Measurements from ENCODE around the gene TRIO.

Gene TRIO

DNA sequence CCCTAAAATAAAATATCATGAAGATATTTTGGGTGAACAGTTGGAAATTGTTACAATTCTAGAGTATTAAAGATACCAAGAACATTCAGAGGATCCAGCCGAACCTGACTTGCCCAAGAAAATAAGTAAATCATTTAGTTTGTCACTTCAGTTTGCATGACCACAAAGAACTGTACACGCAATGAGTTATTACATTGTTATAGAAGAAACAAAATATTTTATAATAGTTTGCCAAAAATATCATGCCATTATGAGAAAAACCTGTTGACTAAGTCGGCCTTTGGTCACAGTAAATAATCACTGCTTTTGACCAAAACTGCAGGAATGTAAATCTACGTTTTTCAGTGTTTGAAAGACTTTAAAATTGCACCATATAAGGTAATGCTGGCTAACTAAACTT lies 27.9 kb downstream of the TRIO start:
- no peak for DNase-seq

DNA sequence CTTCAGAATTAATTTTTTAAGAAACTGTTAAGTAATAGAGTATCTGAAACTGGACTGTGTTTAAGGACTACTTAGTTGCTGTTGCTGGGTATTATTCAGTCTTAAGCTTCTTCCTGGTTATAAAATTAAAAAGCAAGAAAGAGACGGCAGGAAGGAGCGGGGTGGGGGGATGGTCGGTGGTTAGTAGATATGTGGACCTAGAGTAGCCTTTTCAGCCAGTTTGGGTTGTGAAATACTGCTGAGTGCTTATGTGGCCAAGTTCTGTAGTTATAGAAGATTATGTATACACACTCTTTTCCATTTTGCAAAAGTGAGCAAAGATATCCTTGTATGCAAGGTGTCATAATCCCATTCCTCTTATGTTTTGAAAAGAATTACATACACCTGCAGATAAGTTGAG lies 28.5 kb downstream of the TRIO start:
- DNase-seq, result no peak

DNA sequence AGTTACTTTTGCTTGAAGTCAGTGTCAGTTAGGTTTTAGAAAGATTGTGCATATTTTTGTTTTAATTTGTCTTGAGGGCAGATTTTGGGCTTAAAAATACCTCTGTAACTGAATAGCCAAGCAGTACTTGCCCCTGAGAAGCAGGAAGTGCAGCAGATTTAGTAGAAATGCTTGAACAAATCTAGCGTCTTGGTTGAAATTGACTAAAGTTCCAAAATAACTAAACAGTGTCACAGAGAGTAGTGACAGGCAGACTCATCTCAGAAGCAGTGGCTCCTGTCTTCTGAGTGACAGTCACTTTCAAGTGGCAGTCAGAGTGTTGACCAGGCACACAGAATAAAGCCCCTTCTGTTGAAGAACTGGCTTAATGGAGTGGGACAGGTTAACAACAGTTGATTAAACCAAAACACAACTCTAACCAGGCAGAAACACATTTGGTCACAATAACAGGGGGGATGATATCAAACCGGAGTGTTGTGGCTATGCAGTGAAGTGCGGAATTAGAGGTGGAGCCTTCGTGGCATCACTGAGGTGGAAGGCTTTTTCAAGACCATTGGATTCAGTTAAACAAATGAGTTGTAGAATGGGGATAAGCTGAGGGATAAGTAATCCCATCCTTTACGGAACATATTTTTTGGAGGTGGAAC lies 29.1 kb downstream of the TRIO start:
- DNase-seq, result no peak

DNA sequence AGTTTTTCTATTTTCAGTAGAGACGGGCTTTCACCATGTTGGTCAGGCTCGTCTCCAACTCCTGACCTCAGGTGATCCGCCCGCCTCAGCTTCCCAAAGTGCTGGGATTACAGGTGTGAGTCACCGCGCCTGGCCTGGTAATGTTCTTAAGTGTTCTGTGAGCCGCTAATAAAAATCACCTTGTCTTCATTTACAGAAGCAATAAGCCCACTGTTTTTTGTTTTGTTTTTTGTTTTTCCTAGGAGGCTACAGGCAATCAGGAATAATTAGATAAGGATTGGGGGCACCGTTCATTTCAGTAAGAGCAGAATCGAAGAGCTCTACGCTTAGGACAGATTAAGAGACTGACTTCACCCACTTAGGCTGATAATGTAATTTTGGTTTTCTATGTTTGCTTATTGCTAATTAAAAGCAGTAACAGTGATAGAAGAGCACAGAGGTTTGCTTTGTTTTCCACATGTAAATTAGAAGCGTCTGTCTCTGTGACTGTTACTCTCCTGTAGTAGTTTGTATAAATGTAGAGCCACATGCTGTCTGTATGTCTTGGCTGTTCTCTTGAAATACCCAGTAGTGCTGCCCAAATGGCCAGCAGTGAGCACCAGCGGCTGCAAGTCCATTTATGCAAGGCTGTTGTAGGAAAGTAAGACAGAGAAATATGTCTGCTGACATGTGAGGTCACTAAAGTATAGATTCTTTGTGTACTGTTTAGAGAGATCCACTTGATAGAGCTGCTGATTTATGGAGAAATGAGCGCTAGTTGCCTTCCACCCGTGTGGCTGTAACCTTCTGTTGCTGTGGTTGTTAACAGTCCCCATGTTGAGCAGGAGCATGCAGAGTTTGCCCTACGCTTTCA lies 30.5 kb downstream of the TRIO start:
- no peak for DNase-seq

DNA sequence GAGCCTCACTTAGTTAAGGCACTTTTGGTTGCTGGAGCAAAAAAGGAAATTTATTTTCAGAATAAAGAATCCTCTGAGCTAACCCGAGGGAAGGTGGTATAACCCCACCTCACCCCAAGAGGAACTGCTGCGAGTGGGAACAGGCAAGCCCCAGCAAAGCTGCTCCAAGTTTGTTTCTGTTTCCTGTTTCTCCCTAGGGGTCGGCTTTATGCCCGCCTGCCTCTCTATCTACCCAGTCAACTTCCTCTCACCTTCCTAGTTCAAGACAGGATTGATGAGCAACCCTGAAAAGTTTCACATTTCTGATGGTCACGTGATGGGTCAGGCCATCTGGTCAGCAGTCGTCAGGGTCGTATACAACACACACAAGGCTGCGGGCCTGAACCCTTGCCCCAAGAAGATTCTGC lies 31.1 kb downstream of the TRIO start:
- DNase-seq, result no peak

DNA sequence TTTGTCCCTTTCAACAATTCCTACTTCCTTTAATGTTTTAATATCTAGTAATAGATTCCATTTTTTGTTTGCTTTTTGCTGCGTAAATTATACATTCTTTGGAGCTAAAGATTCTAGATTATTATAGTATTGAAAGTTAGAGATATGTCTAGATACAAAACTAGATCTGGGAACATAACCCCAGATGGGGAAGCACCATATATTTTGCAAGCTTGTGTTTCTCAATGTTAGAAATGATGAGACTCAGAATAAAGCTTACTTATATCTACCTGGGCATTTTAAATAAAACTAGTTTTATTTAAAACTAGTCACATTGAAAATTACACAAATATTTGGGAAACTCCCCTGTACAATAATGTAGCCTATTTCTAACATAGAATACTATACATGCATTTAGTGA lies 32.2 kb downstream of the TRIO start:
- DNase-seq, result no peak

DNA sequence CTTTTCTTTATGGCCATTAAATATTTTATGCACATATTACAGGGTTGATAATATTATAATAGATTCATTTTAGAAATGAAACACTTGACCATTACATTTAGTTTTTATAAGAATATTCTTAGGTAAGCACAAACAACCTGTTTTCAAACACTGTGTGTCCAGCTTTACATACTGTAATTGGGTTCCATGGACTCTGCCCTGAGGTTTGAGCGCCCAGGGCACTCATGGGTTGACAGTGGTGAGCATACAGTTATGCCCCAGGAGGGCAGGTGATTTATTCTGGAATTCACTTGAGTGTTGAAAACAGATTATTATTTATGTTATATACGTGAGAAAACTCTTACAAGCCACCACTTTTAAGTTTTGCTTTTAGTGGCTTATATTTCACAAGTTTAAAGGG lies 33.7 kb downstream of the TRIO start:
- DNase-seq, result no peak

DNA sequence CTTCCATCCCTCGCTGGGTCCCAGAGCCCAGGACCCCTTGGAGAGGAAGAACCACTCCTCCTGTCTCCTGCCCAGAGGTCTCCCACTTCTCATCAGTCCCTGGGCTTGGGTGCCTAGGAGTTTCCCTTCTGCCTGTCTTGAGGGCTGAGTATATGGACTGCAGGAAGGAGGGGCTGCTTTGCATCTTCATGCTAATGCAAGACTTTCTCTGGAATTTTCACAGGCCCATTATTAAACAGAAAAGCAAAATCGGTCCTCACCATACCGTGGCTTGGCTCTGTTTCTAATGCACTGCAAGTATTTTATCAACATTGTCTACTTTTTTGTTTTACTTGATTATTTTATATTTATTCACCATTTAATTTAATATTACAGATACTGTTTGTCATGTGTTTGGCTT lies 34.5 kb downstream of the TRIO start:
- DNase-seq, result no peak

DNA sequence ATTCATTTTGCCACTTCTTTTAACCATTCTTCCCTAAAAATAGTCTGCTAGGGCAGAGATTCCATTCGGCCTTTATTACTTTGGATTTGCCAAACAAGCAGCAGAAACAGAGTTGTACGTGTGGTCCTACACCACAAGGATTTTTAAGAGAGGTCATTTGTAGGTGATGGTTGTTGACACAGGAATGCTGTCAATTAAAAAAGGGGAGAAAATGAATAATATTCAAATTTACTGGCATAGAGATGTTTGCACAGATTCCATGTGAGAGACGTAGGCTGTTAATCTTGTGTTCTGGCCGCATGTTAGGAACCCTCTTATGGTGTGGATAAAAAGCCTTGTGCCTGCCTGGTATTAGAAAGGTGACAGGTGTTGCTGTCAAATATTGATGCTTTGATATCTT lies 34.9 kb downstream of the TRIO start:
- DNase-seq, result no peak

DNA sequence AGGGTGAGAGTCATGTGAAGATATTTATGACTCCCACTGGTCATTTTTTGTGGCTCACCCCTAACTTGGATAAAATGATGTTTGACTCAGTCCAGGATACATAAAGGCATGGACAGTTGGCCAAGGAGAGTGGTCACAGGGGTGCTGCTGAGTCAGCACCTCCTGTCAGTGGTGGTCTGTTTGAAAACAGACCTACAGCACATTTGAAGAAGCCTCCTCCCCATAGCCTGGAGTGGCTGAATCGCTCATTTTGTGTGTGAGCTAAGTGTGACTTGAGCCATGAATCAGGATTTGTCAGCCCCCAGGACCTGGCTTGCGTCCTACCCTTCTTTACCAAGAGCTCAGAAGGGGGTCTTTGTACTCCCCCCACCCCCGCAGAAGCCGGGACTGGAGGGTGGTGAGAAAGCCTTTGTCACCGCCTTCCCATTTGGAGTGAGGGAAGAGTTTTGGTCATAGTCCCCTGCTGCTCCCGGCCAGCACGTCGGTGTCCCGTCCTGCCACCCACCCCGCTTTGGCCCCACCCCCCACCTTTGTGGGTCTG lies 35.6 kb downstream of the TRIO start:
- no peak for DNase-seq

DNA sequence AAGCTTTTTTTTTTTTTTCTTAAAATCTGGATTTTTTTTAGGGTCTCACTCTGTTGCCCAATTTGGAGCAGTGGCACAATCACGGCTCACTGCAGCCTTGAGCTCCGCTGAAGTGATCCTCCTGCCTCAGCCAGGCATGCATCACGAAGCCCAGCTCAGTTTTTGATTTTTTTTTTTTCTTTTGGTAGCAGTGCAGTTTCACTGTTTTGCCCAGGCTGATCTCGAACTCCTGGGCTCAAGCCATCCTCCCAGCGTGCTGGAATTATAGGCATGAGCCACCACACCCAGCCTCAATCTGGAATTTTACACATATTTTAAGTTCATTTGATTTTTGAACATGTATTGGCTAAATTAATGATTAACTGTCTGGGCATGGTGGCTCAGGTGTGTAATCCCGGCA lies 36.3 kb downstream of the TRIO start:
- DNase-seq, result no peak

DNA sequence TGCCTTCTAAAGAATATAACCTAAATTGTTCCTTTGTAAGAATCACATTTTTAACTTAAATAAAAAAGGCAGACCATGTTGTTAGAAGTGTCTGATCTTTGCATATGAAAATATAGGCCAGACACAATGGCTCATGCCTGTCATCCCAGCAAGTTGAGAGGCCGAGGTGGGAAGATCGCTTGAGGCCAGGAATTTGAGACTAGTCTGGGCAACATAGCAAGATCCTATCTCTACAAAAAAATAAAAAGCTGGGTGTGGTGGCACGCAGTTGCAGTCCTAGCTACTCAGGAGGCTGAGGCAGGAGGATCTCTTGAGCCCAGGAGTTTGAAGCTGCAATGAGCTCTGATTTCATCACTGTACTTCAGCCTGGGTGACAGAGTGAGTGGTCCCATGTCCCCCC lies 37.3 kb downstream of the TRIO start:
- DNase-seq, result no peak

DNA sequence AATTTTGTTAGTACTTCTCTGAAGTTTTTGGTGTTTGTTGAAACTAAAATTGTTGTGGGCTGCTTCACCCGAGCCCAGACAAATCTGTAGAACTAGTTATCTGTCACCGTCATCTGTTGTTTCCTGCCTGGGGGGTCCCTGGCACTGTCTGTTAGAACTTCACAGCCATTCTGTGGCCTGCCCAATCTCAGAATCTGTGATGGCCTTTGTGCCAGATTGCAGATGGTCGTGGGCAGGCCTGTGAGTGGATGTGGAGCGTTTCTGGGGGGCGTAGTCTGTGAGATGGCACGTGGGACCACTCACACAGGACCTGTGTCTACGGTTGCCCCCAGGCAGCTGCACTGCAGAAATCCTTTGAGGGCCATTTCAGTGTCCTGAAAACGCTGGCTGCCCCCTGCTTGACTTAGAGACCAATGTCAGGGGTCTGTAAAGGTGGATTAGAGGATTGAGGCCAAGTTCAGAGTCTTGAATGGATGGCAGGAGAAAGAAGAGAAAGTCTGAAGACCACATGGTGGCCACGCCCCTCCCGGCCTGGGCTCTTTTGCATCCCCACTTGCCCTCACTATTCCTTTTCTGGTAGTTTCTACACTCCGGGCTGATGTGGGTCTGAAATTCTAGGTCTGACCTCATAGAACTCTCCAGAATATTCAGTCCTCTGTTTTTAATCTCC lies 38.3 kb downstream of the TRIO start:
- DNase-seq, result no peak

DNA sequence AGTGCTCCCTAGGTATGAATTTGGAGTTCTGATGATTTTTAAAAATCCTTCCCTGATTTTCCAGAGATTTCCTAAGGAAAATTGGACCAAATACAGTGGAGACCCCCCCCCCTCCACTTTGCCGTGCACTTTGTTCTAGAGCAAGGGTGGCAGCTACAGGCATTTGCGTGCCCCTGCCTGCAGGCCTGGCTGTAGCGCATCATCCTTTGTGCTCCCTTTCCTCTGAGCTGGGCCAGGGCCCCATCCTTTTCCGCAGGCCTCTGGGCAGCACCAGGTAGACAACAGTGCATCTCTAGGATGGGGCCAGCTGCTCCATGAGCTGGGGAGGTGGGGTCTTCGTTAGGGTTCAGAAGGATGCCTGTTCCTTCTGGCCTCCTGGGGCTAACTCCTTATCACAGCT lies 39.6 kb downstream of the TRIO start:
- no peak for DNase-seq

DNA sequence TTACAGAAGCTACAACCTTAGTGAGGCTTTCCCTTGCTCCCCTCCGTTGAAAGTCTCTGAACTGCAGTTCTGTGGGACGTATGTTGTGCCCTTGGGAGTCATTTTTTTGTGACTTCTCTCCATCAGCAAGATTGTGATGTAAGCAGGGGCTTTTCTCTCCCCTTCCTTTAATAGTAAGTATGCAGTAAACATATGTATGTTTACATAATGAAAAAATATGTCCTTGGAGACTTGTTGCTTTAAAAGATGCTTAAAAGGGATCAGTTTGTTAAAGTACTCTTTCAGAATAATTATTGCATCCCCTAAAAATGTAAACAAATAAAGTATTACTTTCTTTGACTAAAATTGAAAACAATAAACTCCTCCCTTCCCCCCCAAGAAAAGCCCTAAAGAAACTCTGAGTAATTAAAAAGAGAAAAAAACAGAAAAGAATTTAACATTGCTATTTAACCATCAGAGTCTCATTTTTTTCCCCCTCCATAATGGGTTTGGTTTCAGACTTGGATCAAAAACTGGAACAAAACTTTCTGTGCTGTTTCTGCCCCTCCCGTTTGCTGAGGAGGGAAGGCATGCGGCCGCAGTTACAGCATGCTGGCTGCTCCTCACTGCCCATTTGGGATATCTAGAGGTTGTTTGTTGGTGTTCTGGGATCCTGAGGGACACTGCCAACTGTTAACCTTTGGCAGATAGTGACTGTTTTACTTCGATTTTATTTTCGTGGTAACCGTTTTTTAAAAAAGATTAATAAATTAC lies 40.2 kb downstream of the TRIO start:
- no peak for DNase-seq

DNA sequence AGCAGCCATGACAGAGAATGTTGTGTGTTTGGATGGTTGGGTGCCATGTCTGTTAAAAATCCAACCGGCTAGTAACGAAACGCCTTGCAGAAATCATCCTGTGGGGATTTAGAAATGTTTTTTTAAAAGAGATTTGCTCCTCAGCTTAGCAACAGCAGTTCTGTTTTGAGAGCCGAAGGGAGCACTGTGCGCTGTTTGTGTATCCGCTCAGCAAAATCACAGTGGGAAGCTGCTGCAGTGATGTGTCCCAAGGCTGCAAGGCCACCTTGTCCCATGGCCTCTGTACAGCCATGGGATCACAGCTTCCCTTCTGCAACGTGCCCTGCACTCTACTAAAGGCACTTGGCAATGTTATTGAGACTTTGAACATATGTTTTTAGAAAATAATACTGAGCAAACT lies 40.9 kb downstream of the TRIO start:
- no peak for DNase-seq

DNA sequence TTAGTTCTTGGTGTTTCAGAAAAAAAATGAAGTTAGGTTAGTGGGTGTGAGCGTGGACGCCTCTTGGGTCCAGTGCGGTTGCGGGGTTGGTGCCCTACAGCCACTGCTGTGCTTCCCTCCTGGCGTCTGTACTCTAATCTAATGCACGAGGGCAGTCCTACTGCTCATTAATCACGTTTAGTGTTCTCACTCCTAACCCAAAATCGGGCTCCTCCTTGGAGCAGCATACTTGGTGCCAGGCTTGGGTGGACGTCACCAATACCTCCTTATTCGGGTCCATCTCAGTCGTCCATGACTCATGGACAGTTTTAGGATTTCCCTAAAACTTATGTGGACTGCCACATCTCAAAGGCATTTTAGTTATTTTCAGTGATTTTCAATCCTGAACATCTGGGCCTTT lies 41.6 kb downstream of the TRIO start:
- no peak for DNase-seq

DNA sequence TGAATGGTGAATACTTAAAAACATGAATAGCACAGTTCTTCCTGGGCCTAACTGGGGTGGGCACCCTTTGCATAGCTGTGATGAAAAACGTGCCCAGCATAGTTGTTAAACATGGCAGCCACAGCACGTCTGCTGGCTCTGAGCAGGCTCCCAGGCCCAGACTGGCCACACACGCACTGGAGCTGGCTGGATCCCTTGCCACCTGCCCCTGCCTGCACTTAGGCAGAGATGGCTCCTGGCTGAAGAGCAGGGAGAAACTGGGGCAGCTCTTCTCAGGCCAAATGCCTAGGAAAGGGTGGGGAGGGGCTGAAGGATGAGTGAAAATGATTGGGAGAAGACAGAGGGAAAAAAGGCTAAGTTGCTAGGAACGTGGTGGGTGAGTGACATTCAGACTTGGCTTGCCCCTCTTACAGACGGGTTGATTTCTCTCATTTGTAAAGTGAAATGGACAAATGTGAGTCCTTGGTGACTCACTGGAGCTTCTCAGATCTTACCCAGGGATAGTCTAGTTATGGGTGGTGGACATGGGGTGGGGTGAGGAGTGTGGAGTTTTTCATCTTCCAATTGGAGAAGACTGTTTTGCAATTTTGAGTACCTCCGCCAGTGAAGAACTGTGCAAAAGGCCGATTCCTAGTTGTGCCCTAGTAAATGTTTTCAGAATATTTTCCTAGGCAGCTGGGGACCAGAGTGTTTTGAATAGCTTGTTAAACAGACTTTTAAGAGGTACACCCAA lies 42.4 kb downstream of the TRIO start:
- no peak for DNase-seq

DNA sequence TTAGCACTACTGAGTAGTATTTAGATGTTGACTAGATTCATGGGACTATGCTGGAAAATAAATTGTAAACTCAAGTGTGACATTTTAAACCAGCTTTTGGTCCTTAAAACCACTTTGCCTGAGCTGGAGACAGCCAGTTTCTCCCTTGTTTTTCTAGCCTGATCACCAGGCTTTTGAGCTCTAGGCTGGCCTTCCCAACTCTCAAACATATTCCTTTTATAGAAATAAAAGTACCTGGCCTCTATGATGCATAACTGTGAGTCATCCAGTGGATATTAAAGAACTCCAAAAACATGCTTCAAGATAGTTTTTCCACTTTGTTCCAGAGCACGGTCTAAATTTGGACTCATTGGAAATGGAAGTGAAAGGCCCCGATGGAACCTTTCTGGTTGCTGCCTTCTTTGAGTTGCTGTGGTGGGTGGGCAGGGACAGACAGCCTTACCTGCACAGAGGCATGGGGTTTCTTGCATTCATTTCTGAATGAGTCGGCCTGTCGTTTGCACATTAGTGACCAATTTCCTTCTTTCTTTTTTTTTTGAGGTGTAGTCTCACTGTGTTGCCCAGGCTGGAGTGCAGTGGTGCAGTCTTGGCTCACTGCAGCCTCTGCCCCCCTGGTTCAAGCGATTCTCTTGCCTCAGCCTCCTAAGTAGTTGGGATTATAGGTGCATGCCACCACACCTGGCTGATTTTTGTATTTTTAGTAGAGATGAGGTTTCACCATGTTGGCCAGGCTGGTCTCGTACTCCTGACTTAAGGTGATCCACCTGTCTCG lies 43.1 kb downstream of the TRIO start:
- no peak for DNase-seq

DNA sequence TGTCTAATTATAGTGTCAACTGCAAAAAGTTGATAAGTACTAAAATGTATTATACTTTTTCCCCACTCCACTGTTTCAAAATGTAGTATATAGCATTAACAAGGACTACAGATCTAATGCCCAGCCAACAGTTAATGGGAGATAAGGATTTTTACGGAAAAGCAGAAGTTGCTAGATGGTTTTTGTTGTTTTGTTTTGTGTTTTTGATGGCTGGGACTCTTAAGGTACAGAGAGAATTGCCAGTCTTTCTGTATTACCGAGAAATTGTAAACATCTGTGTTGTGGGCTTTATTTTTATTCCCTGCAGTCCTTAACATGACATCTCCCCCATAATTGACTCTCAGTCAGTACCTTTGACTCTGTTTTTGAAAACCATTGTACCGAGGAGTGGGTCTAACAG lies 44.0 kb downstream of the TRIO start:
- no peak for DNase-seq

DNA sequence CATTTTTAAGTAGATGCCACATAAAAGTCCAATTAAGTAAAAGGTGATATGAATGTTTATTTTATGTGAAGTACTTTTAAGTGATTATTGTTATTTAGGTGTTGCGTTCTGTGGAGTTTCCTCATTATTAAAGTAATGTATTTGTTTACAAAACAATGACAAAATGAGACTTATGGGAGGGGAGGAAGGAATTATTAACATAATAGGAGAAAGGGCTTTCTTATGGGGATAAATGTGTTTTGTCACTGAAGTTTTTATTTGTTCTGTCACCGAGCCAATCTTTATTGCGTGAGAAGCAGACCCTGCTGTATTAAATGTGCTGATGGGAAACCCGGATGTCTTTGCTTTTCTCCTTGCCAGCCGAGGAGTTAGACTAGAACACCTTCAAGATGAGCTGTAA lies 44.5 kb downstream of the TRIO start:
- DNase-seq, result no peak

DNA sequence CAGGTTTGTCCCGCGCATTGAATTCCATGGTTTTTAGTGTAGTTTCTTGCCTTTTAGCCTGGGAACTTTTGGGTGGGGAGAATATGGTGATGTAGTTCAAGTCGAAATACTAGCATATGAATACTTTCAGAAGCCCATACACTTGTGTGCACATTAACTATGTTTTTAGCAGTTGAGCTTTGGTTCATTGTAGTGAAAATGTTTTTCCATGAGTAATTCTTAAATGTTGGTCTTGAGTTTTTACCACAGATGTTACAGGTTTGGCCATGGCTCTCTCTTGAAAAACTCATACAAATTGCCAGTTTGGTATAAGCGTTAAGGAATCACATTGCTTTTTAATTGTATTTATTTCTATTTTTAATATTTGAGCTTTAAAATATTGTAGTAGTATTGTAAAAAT lies 45.6 kb downstream of the TRIO start:
- DNase-seq, result no peak
